Mucosa of gallbladder (tissue), 1 donor: ENCODE measurements around the gene LYPD8. TPM values are rescaled to one million over a fixed set of nuclear protein-coding genes. Genes with fewer than 3 reads are reported as not detected.

Experiments
- DNase-seq: peaks from one replicate; pipeline ENCODE4 v3.0.0-alpha.2; 2020; ENCODE audit warnings: low spot score
- total RNA-seq: library from RNA; stranded (reverse); gene quantifications from one replicate; pipeline ENCODE4 v1.2.1, GENCODE V29; 2021
- donor health status: DM: no; HTN: no; CAD: no.

The LYPD8 gene
- total RNA-seq, 1 donor from 2014 or later = not detected

GRCh38 chr1:248757784-248758195, 2.2 kb upstream of the LYPD8 start:
- peak; percentile 69 for DNase-seq

GRCh38 chr1:248756636-248757035, 1.1 kb upstream of the LYPD8 start:
- no peak for DNase-seq

- no peak for DNase-seq
These were observed 592 bp upstream of the LYPD8 start for GRCh38 chr1:248756151-248756550.

GRCh38 chr1:248753708-248754280, 1.8 kb downstream of the LYPD8 start:
- no peak for DNase-seq

- DNase-seq = no peak
These were observed 2.4 kb downstream of the LYPD8 start for GRCh38 chr1:248753029-248753594.

DNA sequence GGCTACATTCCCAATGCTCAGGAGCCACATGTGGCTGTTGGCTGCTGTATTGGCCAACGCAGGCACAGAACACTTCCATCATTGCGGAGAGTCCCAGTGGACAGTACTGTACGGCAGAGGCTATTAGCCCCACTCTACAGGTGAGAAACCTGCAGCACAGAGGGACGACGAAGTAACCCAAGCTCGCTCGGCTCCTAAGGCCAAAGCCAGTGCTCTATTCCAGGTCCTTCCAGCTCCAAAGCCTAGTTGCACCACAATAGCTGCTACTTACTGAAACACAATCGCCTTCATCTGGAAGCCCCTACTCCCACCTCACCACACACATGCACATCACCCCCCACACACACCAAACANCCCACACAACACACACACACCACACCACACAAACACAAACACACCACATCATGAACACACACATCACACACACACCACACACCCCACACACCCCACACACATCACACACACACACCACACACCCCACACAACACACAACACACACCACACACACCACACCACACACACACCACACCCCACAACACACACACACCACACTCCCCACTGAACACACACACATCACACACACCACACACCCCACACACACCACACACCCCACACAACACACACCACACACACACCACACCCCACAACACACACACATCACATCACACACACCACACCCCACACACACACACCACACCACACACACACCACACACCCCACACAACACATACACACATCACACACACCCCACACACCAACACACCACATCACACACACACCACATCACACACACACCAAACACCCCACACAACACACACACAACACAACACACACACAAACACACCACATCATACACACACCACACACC, 3.2 kb downstream of the LYPD8 start:
- DNase-seq = no peak

DNA sequence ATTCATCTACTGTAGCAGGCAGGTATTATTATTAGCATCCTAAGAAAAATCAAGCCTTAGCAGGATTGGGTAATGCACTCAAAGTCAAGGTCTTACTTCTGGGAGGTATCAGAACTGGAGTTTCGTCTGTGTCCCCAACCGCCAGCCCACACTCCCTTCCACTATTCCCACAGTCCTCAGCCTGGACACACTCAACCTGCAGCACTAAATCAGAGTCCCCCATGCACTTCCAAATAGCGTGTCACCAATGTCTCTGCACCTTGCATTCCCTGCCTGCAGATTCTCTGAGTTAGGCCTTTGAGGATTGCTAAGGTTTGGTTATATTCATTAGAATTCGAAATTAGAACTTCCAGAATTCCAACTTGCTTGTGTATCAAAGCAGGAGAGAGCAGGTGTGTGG, 3.9 kb downstream of the LYPD8 start:
- DNase-seq = no peak

DNA sequence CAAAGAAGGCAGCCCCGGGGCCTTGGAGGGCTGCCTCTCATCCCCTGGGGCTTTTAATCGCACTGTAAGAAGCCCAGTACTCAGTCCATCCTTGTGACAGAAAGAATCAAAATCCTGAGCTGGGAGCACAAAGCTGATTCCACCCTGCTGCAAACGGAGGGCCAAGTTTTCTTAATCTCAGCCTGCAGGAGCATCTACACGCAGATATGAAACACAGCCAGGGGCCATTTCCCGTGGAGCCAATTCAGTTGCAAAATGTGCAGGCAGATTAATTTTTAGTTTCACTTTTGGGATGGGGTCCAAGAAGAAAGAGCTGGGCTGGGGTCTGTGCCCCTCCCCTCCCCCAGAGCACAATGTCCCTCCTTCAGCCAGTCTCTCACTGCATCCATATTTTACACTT, 4.4 kb downstream of the LYPD8 start:
- DNase-seq = no peak

DNA sequence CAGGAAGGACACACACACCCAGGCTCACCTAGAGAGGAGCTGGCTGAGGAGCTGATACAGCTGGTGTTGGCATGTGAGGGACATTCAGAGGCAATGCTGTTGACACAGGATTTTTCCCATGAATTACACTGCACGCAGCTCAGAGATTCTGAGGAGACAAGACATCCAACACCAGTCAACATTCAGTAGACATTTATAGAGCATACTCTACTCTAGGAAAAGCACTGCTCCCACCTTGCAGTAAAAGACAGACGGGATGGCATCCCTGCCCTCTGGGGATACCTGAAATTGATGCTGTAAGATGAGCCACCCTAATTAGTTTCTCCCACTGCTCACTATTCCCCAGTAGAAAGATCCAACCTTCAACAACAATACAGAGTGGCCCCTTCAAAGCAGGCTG, 5.1 kb downstream of the LYPD8 start:
- DNase-seq = no peak

DNA sequence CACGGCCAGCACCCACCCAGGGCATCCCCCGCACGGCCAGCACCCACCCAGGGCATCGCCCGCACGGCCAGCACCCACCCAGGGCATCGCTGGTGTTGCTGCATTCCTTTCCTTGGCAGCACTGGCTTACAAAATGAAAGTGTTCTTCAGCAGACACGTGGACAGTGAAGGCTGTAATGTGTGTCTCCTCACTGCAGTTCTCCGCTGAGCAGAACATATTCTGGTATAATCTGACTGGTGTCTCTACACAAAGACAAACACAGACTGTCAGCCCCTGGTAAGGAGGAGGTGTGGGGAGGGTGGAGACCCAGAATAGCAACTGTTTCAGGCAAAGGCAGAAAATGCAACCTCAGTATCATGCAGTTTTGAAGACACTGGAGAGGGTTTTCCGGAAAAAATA, 7.3 kb downstream of the LYPD8 start:
- DNase-seq = no peak

DNA sequence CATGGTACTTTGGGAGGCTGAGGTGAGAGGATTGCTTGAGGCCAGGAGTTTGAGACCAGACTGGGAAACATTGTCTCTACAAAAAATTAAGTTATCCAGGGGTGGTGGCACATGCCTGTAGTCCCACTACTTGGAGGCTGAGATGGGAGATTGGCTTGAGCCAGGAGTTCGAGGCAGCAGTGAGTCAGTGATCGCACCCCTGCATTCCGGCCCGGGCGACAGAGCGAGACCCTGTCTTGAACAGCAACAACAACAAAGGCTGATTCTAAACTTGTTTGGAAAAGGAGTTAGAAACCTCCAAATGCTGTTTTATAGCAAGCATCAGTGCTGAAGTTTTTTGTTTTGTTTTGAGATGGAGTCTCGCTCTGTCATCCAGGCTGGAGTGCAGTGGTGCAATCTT, 14.7 kb downstream of the LYPD8 start:
- DNase-seq = no peak

DNA sequence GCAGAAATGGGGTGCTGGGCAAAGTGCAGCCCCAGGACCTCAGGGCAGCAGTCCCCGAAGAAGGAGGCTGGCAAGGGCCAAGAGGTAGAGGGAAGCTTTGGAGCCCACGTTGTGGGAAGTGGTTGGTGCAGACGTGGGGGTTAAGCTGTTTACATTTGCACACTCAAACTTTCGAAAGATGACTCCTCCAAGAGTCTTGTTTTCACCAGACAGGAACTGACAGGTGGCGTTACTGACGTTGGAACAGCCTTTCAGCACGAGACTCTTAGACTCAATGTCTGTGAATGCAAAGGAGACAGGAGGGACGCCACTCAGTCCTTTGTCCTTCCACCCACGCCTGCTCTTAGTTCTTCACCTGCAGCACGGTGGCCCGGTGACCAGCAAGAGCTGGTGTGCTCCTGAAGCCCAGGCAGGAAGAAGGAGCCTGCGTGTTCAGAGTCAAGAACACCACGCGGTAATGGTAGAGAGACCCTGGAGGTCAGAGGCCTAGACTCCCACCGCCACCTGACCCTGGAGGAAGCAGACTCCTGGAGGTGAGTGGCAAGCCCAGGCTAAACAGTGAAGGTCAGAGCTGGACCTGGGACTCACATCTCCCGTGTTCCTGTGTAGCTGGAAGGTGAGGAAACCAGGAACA, 15.9 kb downstream of the LYPD8 start:
- DNase-seq = no peak

GRCh38 chr1:248737457-248737856, 18.1 kb downstream of the LYPD8 start:
- DNase-seq = no peak

DNA sequence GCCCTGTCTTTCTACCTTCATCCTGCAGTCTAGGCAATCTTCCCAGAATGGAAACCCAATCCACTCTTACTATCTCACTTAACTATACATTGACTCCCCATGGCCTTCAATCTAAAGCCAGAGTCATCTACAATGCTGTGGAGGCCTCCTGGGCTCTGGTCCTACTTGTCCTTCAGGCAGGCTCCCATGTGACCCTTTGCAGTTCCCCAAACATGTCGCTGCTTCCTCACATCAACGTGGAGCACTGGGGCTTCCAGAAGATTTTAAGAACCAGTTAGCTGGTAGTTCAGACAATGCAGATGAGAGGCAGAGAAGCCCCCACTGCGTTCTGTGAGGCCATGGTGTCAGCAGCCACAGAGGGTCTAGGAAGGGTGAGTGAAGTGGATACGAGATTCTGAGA, 18.6 kb downstream of the LYPD8 start:
- no peak for DNase-seq

GRCh38 chr1:248733566-248733965, 22.0 kb downstream of the LYPD8 start:
- no peak for DNase-seq

GRCh38 chr1:248730507-248731335, 24.8 kb downstream of the LYPD8 start:
- DNase-seq = no peak

- no peak for DNase-seq
These were observed 41.3 kb downstream of the LYPD8 start for GRCh38 chr1:248714248-248714647.

DNA sequence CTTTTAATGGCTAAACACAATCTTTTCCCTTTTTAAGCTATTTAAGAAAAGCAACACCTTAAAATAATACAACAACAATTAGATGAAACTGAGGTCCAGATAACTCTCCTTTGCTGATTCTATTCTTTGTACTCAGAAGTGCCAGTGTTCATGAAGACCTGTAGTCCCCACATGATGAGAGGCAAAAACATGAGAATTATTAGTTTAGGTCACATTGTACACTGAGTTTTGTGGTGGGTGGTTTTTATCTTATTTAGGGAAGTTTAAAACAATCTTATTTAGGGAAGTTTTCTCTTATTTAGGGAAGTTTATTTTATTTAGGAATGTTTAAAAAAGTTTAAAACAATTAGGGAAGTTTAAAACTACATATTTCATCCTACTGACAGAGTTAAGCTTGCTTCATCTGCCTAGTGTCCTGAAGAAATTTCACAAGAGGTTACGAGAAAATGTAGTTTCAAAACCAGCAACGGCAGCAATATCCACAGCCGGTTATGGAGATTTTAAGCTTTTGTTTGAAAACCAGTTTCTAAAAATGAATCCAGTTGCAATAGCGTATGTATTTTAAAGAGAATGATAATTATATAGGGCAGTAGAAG, 45.2 kb downstream of the LYPD8 start:
- no peak for DNase-seq

DNA sequence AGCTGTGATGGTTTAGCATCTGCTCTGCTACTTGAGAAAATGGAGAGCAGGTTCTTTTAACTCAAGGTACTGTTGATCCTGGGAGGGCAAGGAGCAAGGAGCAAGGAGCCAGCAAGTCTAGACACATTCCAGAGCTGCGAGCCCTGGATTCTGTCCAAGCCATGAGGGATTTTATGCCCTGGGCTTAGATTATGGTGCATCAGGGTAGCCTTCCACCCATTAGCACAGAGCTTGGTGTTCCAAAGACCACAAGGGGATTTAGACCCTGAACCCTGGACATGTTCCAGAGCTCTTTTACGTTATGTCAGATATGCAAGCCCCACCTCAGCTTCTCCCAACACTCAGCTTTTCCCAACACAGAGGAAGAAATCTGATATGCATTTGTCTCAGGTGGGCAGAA, 51.0 kb downstream of the LYPD8 start:
- DNase-seq = no peak

- DNase-seq = no peak
These were observed 51.9 kb downstream of the LYPD8 start for GRCh38 chr1:248703674-248704073.

DNA sequence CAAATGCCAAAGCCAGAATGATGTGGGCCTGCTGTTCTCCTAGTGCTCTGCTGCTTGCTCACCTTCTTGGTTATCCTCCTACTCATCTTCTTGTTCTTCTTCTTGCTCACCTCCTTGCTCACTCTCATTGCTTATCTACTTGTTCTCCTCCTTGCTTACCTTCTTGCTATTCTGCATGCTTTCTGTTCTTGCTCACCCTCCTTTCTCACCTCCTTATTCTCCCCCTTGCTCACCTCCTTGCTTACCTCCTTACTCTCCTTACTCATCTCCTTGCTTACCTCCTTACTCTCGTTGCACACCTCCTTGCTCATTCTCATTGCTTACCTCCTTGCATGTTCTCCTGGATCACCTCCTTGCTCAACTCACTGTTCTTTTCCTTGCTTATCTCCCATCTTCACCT, 52.8 kb downstream of the LYPD8 start, which contains the start of gene OR14I1:
TSS of gene OR14I1 (minus strand) at position 53 of the 400 bp plus-strand sequence.
- no peak for DNase-seq
